WTC11 (cell line): Measurements from ENCODE around the gene TNS4. TPM values are rescaled to one million over a fixed set of nuclear protein-coding genes. Genes with fewer than 3 reads are reported as not detected.

Source experiments
- ATAC-seq: fragments of 200-7000 bp; cut with Tn5 transposase; 2 replicates; pipeline ENCODE4 v1.10.0; 2021; ENCODE audit warnings: mild to moderate bottlenecking, moderate library complexity
- CTCF ChIA-PET: fragments of 300-600 bp; sonication (Branson Sonifier 250); formaldehyde crosslinking; loops from one replicate; lab custom pipeline; 2021; ENCODE audit warnings: antibody characterized with exemption; lab: Charles Lee
- POLR2A ChIA-PET: fragments of 350-600 bp; sonication (Branson Sonifier 250); formaldehyde crosslinking; loops from one replicate; lab custom pipeline; 2021; ENCODE audit warnings: antibody characterized with exemption; lab: Charles Lee
- DNase-seq: peaks from one replicate; pipeline ENCODE4 v3.0.0; 2021; ENCODE audit warnings: low spot score
- H3K27ac Mint-ChIP-seq: 2 replicates; pipeline ENCODE4 v1.8.0; 2021; ENCODE audit warnings: mixed read lengths
- H3K27me3 Mint-ChIP-seq: 2 replicates; pipeline ENCODE4 v1.8.0; 2021; ENCODE audit warnings: low read depth, mild to moderate bottlenecking, moderate library complexity, mixed read lengths
- H3K36me3 Mint-ChIP-seq: 2 replicates; pipeline ENCODE4 v1.8.0; 2021; ENCODE audit warnings: mixed read lengths
- H3K4me1 Mint-ChIP-seq: 2 replicates; pipeline ENCODE4 v1.8.0; 2022; ENCODE audit warnings: mixed read lengths
- H3K4me3 Mint-ChIP-seq: 2 replicates; pipeline ENCODE4 v1.8.0; 2021; ENCODE audit warnings: mild to moderate bottlenecking, moderate library complexity, mixed read lengths
- H3K9me3 Mint-ChIP-seq: 2 replicates; pipeline ENCODE4 v1.8.0; 2021; ENCODE audit warnings: mixed read lengths
- ATF2 ChIP-seq: sonication (generic); formaldehyde crosslinking; IDR thresholded peaks from 2 replicates; pipeline ENCODE4 v1.8.1; 2022; ENCODE audit warnings: low read depth, missing genetic modification reagents, borderline replicate concordance
- CDX4 ChIP-seq: fragments of 250-450 bp; sonication (Bioruptor Pico); IDR thresholded peaks from 2 replicates; pipeline ENCODE4 v1.9.0; 2021; ENCODE audit warnings: moderate library complexity, mild to moderate bottlenecking, inconsistent platforms, borderline replicate concordance
- ETV6 ChIP-seq: sonication (generic); formaldehyde crosslinking; IDR thresholded peaks from 2 replicates; pipeline ENCODE4 v1.8.1; 2022; ENCODE audit warnings: mild to moderate bottlenecking, missing genetic modification reagents
- GTF2I ChIP-seq: fragments of 250-450 bp; sonication (Bioruptor Pico); conservative IDR thresholded peaks from 2 replicates; pipeline ENCODE4 v1.4.0; 2021; ENCODE audit warnings: mild to moderate bottlenecking
- IRF1 ChIP-seq: sonication (generic); formaldehyde crosslinking; IDR thresholded peaks from 2 replicates; pipeline ENCODE4 v1.8.0; 2023; ENCODE audit warnings: missing genetic modification reagents
- IRF2 ChIP-seq: sonication (generic); formaldehyde crosslinking; IDR thresholded peaks from 2 replicates; pipeline ENCODE4 v1.8.0; 2022; ENCODE audit warnings: low read depth, missing genetic modification reagents, borderline replicate concordance
- MYBL2 ChIP-seq: sonication (generic); formaldehyde crosslinking; IDR thresholded peaks from 2 replicates; pipeline ENCODE4 v1.8.1; 2023; ENCODE audit warnings: mild to moderate bottlenecking, moderate library complexity, missing genetic modification reagents
- NR1H2 ChIP-seq: sonication (generic); formaldehyde crosslinking; IDR thresholded peaks from 2 replicates; pipeline ENCODE4 v1.9.0; 2021; ENCODE audit warnings: mild to moderate bottlenecking, moderate library complexity, missing genetic modification reagents
- NR3C1 ChIP-seq: sonication (generic); formaldehyde crosslinking; conservative IDR thresholded peaks from 2 replicates; pipeline ENCODE4 v1.8.1; 2023; ENCODE audit warnings: low read depth, mild to moderate bottlenecking, missing genetic modification reagents
- SMAD3 ChIP-seq: sonication (generic); formaldehyde crosslinking; IDR thresholded peaks from 2 replicates; pipeline ENCODE4 v1.8.0; 2022; ENCODE audit warnings: missing genetic modification reagents, mild to moderate bottlenecking, borderline replicate concordance
- ZNF138 ChIP-seq: sonication (generic); formaldehyde crosslinking; conservative IDR thresholded peaks from 2 replicates; pipeline ENCODE4 v1.8.1; 2022; ENCODE audit warnings: mild to moderate bottlenecking, moderate library complexity, missing genetic modification reagents
- ZNF263 ChIP-seq: sonication (generic); formaldehyde crosslinking; IDR thresholded peaks from 2 replicates; pipeline ENCODE4 v1.8.1; 2022; ENCODE audit warnings: low read depth, mild to moderate bottlenecking, moderate library complexity, missing genetic modification reagents
- ZNF317 ChIP-seq: sonication (generic); formaldehyde crosslinking; IDR thresholded peaks from 2 replicates; pipeline ENCODE4 v1.8.1; 2023; ENCODE audit warnings: low read depth, mild to moderate bottlenecking, moderate library complexity, missing genetic modification reagents, borderline replicate concordance
- ZNF396 ChIP-seq: fragments of 250-450 bp; sonication (Bioruptor Pico); IDR thresholded peaks from 2 replicates; pipeline ENCODE4 v1.8.0; 2021; ENCODE audit warnings: mild to moderate bottlenecking, moderate library complexity, borderline replicate concordance
- ZNF671 ChIP-seq: fragments of 250-450 bp; sonication (Bioruptor Pico); IDR thresholded peaks from 2 replicates; pipeline ENCODE4 v1.8.0; 2021; ENCODE audit warnings: mild to moderate bottlenecking
- total RNA-seq: library from RNA; stranded (reverse); gene quantifications from 3 replicates; pipeline ENCODE4 v1.2.3, GENCODE V29; 2021
- TF ChIP-seq, protein P1 (sequence below): sonication (generic); formaldehyde crosslinking; conservative IDR thresholded peaks from 2 replicates; pipeline ENCODE4 v1.8.1; 2023; ENCODE audit warnings: mild to moderate bottlenecking, low read depth, missing genetic modification reagents, moderate library complexity
- TF ChIP-seq, protein P2 (sequence below): sonication (generic); formaldehyde crosslinking; IDR thresholded peaks from 2 replicates; pipeline ENCODE4 v1.8.1; 2023; ENCODE audit warnings: mild to moderate bottlenecking, missing genetic modification reagents, moderate library complexity
- TF ChIP-seq, protein P3 (sequence below): sonication (generic); formaldehyde crosslinking; IDR thresholded peaks from 2 replicates; pipeline ENCODE4 v1.8.1; 2023; ENCODE audit warnings: mild to moderate bottlenecking, missing genetic modification reagents
- TF ChIP-seq, protein P4 (sequence below): sonication (generic); formaldehyde crosslinking; IDR thresholded peaks from 2 replicates; pipeline ENCODE4 v1.8.1; 2022; ENCODE audit warnings: low read depth, mild to moderate bottlenecking, moderate library complexity, missing genetic modification reagents, borderline replicate concordance
- TF ChIP-seq, protein P5 (sequence below): sonication (generic); formaldehyde crosslinking; IDR thresholded peaks from 2 replicates; pipeline ENCODE4 v1.8.1; 2023; ENCODE audit warnings: mild to moderate bottlenecking, missing genetic modification reagents, moderate library complexity

Gene TNS4
- total RNA-seq, 1 experiment from 2014 or later: 0.87 TPM

- ATAC-seq (no peak), DNase-seq (no peak)
- ChIA-PET CTCF (interaction anchor here (0.5 to 2.1 kb wide), 3 partner anchors 16 to 43 kb away, joined by 3 to 9 read pairs (median 4); partner anchors contain the start of gene TNS4), POLR2A (no interaction called here)
- H3K4me1 Mint-ChIP-seq: peaks cover 24% of the 10 kb centered on the region
- H3K9me3 Mint-ChIP-seq: no peaks in the 10 kb centered on the region
- H3K36me3 Mint-ChIP-seq: no peaks in the 10 kb centered on the region
- H3K4me3 Mint-ChIP-seq: no peak overlapping the region
- no peak overlapping the region for H3K27ac Mint-ChIP-seq
- no peaks in the 10 kb centered on the region for H3K27me3 Mint-ChIP-seq
- TF ChIP-seq ZNF317 (CRISPR knock-in tag) (no peak), IRF2 (no peak), ZNF138 (CRISPR knock-in tag) (no peak), ZNF263 (CRISPR knock-in tag) (no peak), ZNF396 (CRISPR knock-in tag) (no peak), IRF1 (no peak)
- TF ChIP-seq, protein P1, sequence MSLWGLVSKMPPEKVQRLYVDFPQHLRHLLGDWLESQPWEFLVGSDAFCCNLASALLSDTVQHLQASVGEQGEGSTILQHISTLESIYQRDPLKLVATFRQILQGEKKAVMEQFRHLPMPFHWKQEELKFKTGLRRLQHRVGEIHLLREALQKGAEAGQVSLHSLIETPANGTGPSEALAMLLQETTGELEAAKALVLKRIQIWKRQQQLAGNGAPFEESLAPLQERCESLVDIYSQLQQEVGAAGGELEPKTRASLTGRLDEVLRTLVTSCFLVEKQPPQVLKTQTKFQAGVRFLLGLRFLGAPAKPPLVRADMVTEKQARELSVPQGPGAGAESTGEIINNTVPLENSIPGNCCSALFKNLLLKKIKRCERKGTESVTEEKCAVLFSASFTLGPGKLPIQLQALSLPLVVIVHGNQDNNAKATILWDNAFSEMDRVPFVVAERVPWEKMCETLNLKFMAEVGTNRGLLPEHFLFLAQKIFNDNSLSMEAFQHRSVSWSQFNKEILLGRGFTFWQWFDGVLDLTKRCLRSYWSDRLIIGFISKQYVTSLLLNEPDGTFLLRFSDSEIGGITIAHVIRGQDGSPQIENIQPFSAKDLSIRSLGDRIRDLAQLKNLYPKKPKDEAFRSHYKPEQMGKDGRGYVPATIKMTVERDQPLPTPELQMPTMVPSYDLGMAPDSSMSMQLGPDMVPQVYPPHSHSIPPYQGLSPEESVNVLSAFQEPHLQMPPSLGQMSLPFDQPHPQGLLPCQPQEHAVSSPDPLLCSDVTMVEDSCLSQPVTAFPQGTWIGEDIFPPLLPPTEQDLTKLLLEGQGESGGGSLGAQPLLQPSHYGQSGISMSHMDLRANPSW: no peak
- TF ChIP-seq, protein P2, sequence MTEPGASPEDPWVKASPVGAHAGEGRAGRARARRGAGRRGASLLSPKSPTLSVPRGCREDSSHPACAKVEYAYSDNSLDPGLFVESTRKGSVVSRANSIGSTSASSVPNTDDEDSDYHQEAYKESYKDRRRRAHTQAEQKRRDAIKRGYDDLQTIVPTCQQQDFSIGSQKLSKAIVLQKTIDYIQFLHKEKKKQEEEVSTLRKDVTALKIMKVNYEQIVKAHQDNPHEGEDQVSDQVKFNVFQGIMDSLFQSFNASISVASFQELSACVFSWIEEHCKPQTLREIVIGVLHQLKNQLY (CRISPR knock-in tag): no peak
- TF ChIP-seq, protein P3, sequence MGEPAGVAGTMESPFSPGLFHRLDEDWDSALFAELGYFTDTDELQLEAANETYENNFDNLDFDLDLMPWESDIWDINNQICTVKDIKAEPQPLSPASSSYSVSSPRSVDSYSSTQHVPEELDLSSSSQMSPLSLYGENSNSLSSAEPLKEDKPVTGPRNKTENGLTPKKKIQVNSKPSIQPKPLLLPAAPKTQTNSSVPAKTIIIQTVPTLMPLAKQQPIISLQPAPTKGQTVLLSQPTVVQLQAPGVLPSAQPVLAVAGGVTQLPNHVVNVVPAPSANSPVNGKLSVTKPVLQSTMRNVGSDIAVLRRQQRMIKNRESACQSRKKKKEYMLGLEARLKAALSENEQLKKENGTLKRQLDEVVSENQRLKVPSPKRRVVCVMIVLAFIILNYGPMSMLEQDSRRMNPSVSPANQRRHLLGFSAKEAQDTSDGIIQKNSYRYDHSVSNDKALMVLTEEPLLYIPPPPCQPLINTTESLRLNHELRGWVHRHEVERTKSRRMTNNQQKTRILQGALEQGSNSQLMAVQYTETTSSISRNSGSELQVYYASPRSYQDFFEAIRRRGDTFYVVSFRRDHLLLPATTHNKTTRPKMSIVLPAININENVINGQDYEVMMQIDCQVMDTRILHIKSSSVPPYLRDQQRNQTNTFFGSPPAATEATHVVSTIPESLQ (CRISPR knock-in tag): no peak
Measured at GRCh38 chr17:40517286-40517662, 15.9 kb upstream of the TNS4 start.

- Mint-ChIP-seq H3K4me1 (peaks cover 24% of the 10 kb centered on the region), H3K4me3 (no peak overlapping the region), H3K27me3 (no peaks in the 10 kb centered on the region), H3K27ac (no peak overlapping the region), H3K9me3 (no peaks in the 10 kb centered on the region), H3K36me3 (no peaks in the 10 kb centered on the region)
- CTCF ChIA-PET: interaction anchor here (1.7 to 2.1 kb wide), 2 partner anchors 41 to 43 kb away, joined by 4 to 9 read pairs; no protein-coding TSS in a partner anchor
- TF ChIP-seq ETV6 (CRISPR knock-in tag): no peak
- TF ChIP-seq, all 79 proteins: peak for 0
- POLR2A ChIA-PET: no interaction called here
- ATAC-seq: no peak
- no peak for DNase-seq
Measured at GRCh38 chr17:40516581-40517285, 15.3 kb upstream of the TNS4 start.

- H3K4me3 Mint-ChIP-seq: no peak overlapping the region
- H3K27me3 Mint-ChIP-seq: no peaks in the 10 kb centered on the region
- POLR2A ChIA-PET: no interaction called here
- ATAC-seq: no peak
- H3K27ac Mint-ChIP-seq: no peak overlapping the region
- DNase-seq: no peak
- CTCF ChIA-PET: interaction anchor here (0.6 kb wide), 1 partner anchor 18 kb away, joined by 5 read pairs; no protein-coding TSS in a partner anchor
- peaks cover 20% of the 10 kb centered on the region for H3K4me1 Mint-ChIP-seq
- H3K36me3 Mint-ChIP-seq: no peaks in the 10 kb centered on the region
- H3K9me3 Mint-ChIP-seq: no peaks in the 10 kb centered on the region
- TF ChIP-seq SMAD3 (CRISPR knock-in tag) (no peak), ZNF671 (CRISPR knock-in tag) (no peak), CDX4 (CRISPR knock-in tag) (no peak), NR3C1 (CRISPR knock-in tag) (no peak), MYBL2 (no peak), GTF2I (CRISPR knock-in tag) (no peak), ATF2 (CRISPR knock-in tag) (no peak), ZNF263 (CRISPR knock-in tag) (no peak), NR1H2 (no peak)
- TF ChIP-seq, protein P4, sequence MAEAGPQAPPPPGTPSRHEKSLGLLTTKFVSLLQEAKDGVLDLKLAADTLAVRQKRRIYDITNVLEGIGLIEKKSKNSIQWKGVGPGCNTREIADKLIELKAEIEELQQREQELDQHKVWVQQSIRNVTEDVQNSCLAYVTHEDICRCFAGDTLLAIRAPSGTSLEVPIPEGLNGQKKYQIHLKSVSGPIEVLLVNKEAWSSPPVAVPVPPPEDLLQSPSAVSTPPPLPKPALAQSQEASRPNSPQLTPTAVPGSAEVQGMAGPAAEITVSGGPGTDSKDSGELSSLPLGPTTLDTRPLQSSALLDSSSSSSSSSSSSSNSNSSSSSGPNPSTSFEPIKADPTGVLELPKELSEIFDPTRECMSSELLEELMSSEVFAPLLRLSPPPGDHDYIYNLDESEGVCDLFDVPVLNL (CRISPR knock-in tag): no peak
- TF ChIP-seq, protein P5, sequence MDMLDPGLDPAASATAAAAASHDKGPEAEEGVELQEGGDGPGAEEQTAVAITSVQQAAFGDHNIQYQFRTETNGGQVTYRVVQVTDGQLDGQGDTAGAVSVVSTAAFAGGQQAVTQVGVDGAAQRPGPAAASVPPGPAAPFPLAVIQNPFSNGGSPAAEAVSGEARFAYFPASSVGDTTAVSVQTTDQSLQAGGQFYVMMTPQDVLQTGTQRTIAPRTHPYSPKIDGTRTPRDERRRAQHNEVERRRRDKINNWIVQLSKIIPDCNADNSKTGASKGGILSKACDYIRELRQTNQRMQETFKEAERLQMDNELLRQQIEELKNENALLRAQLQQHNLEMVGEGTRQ: no peak
Measured at GRCh38 chr17:40515491-40516041, 14.1 kb upstream of the TNS4 start.
